Stimulated activated CD8-positive, alpha-beta memory T cell treated with anti-CD3 and anti-CD28 coated beads, Interleukin-4, amount 100 ng/mL, for 24 hours (primary cell): ENCODE measurements around the gene GPR32.
"Not testable (repeated sequence)": the region's sequence is repeated elsewhere in the genome, so short reads cannot be mapped to it uniquely, and the experiment has no call there.

Experiments
- DNase-seq: peaks from one replicate; pipeline ENCODE4 v3.0.0-alpha.2; 2020; ENCODE audit warnings: low read depth

The GPR32 gene

DNA sequence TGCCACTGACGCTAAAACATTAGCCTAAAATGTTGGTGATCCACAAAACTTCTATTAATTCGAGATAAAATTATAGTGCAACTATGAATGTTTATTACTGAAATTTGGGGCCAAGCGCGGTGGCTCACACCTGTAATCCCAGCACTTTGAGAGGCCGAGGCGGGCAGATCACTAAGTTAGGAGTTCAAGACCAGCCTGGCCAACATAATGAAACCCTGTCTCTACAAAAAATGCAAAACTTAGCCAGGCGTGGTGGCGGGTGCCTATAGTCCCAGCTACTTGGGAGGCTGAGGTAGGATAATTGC lies 13.5 kb downstream of the GPR32 start:
- not testable (repeated sequence) for DNase-seq

DNA sequence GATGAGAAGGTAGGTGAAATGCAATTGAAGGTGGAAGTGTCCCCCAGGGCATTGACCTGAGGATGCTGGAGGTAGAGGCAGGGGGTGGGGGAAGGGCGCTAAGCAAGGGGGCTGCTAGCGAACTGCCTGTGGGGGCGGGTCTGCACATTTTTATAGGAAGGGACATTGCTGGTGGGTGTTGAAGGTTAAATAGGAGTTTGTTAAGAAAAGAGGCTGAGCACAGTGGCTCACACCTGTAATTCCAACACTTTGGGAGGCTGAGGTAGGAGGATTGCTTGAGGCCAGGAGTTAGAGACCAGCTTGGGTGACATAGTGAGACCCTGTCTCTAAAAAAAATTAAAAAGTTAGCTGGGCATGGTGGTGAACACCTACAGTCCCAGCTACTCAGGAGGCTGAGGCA lies 14.4 kb downstream of the GPR32 start:
- DNase-seq: no peak

DNA sequence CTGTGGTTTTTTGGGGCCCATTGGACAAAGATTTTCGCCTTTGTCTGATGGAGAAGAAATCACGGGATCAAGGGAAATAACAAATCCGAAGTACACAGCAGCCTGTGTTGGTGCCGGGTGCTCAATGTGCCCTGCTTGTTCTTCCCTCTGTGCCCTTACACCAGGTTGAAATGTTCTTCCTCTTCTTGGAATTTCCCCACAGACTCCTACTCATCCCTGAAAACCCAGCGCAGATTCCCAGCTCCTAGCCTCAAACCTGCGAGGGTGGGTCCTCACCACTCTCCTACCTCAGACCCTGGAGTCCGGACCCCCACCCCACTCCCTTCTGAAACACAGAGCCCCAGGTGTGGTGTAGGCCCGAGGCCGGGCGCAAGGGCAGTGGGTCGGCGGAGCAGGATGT lies 15.1 kb downstream of the GPR32 start:
- no peak for DNase-seq

DNA sequence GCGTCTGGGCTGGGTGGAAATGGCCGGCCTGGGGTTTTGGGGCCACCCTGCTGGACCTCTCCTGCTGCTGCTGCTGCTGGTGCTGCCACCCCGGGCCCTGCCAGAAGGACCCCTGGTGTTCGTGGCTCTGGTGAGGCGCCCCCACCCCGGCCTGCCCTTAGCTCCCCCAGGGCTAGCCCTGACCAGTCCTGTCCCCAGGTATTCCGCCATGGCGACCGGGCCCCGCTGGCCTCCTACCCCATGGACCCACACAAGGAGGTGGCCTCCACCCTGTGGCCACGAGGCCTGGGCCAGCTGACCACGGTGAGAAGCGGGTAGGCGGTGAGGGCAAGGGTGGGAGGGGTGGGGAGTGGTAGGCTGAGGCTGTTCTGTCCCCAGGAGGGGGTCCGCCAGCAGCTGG lies 20.1 kb downstream of the GPR32 start, which contains the start of gene ACP4:
Gene ACP4 (plus strand): TSS at position 20 of the 400 bp plus-strand sequence. CDS start 0 bp downstream, at position 20.
- no peak for DNase-seq

DNA sequence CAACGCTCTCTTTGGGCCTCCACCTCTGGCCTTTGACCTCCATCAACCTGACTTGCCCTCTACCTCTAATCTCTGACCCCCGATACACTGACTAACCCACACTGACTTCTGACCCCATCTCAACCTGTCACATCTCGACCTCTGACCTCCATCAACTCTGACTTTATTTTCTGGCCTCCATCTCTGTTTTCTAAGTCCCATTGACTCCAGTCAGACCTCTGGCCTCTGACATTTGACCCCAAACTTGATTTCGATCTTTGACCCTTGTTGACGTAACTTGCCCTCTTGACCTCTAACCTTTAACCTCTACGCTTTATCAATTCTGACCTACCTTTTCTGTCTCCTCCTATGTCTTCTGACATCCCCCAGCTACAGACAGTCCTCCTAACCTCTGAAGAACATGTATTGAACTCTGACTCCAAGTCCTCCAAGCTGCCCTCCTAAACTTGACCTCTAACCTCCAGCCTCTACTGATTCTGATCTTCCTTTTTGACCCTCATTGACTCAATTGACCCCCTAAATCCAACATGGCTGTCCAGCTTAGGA lies 20.7 kb downstream of the GPR32 start:
- DNase-seq: no peak

DNA sequence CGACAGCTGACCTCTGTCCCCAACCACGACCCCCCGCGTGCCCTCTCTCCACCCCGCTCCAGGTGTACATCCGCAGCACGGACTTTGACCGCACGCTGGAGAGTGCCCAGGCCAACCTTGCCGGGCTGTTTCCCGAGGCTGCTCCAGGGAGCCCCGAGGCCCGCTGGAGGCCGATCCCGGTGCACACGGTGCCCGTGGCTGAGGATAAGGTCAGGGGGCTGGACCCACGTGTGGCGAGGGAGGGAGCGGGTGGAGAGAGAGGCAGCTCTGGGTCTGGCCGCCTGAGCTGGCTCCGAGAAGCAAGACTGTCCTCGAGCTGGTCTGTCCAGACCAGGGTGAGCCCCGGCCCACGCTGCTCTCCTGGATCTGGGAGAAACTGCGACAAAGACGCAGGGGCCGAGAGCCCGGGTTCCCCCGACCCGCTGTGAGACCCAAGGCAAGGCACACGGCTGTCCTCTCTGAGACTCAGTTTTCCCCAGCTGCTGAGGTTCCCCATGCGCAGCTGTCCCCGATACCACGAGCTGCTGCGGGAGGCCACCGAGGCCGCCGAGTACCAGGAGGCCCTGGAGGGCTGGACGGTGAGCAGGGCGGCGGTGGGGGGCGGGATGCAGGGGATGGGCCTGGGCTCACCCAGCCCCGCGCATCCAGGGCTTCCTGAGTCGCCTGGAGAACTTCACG lies 21.5 kb downstream of the GPR32 start:
- no peak for DNase-seq

DNA sequence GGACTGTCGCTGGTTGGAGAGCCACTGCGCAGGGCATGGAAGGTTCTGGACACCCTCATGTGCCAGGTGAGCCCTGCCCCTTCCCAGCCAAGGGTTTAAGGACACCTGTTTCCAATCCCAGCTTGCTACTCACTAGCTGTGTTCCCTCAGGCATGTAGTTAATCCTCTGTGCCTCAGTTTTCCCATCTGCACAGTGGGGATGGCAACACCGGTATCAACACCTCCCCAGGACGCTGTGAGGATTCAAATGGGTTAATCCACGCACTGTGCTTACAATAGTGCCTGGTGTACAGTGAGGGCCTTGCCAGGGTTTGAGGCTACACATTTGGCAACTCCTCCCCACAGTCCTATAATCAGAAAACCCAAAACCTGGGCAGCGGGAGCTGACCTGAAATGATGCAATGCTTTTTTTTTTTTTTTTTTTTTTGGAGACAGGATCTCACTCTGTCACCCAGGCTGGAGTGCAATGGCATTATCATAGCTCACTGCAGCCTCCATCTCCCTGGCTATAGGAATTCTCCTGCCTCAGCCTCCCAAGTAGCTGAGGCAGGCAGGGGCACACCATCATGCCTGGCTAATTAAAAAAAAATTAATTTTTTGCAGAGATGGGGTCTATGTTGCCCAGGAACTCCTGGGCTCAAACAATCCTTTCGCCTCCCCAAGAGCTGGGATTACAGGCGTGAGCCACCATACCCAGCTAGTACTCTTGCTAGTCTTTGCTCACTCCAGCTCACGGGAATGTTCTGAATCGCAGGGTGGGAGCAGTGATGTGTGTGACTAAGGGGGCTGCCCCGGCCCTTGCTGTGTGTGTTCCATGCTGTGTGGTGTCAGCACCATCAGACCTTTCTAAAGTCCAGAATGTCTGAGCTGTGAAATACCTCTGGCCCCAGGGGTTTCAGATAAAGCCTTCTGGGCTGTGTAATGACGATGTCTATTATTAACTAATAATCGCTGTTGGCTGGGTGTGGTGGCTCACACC lies 22.3 kb downstream of the GPR32 start:
- no peak for DNase-seq

DNA sequence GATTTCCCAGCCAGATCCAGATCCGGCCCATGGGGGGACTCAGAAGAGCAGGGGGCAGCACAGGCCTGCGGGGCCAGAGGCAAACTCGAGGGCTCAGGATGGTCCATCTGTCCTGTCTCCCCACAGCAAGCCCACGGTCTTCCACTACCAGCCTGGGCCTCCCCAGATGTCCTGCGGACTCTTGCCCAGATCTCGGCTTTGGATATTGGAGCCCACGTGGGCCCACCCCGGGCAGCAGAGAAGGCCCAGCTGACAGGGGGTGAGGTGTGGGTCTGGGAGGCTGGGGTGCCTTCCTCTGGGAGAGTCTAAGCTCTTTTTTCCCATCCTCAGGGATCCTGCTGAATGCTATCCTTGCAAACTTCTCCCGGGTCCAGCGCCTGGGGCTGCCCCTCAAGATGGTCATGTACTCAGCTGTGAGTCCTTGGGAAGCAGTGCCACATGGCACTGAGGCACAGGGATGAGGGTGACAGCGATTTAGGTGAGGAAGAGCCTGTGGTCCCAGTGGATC lies 23.3 kb downstream of the GPR32 start:
- no peak for DNase-seq

DNA sequence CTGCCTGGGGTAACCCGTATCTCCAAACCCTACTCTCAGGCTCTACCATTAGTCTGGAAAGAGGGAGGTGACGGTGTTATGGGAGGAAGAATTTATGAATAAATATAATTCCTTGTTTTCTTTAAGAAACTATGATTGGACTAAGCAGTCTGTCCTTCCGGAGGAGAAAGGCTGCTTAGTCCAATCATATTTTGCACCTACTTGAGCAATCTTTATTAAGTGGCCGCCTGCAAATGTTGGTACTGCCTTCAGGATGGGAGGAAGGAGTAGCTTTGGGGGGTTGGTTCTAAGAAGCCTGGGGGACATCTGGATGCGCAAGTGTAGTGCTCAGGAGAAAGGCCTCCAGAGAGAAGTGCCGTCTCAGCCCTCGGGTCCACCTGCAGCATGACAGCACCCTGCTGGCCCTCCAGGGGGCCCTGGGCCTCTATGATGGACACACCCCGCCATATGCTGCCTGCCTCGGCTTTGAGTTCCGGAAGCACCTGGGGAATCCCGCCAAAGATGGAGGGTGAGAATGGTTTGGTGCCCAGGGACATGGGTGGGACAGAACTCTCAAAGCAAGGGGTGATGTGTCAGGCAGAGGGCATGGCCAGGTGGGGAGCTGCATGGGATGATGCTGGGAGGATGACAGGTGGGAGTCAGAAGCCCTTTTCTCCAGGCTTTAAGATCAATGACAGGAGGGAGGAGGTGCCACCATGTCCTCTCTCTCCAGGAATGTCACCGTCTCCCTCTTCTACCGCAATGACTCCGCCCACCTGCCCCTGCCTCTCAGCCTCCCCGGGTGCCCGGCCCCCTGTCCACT lies 24.0 kb downstream of the GPR32 start:
- DNase-seq: no peak

DNA sequence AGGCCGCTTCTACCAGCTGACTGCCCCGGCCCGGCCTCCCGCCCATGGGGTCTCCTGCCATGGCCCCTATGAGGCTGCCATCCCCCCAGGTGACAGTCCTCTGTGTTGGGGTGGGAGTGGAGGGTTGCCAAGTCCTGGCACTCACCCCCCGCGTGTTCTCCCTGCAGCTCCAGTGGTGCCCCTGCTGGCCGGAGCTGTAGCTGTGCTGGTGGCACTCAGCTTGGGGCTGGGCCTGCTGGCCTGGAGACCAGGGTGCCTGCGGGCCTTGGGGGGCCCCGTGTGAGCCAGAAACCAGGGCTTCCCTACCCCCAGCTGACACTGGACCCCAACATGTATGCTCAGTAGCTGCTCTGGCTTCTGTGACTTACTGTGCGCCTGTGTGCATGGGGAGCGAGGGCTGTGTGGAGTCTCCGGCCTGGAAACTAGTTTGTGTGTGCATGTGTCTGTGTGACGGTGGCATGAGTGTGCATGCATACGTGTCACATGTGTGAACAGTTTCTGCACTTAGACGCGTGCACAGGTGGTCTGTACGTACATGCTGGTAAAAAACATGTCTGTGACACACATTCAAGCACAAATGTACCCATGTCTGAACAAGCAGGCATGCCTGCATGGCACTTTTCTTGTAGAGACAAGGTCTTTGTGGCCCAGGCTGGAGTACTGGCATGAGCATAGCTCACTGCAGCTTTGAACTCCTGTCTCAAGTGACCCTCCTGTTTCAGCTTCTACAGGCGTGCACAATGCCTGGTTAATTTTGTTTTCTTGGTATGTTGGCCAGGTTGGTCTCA lies 24.8 kb downstream of the GPR32 start:
- DNase-seq: no peak

DNA sequence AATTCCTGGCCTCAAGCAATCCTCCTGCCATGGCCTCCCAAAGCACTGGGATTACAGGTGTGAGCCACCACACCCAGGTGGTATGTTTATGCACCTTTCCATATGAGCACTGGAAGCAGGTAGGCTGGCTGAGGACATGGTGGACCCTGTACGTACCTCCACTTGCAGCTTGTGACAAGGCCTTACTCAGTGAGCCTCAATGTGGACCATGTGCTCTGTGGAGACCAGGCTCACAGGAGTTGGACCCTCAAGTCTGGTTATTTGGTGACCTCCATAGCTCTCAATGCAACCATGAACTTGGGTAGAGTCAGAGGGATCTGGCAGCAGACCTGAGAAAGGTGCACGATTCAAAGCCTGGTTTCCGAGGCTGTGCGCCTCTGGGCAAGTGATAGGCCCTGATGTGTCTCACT lies 25.4 kb downstream of the GPR32 start:
- no peak for DNase-seq

DNA sequence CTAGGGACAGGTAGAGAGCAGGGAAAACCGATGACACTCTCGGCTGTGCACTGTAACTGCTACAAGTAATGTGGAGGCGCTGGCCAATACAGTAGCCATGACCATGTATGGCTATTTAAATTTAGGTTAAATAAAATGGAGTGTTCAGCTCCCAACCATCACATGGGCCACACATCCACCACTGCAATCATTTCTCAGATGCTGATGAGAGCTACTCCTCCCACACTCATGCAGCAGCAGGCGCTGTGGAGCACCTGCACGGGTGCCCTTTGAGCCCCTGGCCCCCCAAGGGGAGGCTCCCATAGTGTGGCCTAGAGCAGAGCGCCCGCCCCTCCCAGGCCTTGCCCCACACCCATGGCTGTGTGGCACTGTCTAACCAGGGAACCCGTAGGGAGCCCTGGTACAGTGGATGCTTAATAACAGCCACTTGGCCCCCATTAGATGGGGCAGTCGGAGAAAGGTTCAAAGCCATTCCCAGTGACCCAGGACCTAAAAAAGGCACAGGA lies 25.9 kb downstream of the GPR32 start:
- no peak for DNase-seq

DNA sequence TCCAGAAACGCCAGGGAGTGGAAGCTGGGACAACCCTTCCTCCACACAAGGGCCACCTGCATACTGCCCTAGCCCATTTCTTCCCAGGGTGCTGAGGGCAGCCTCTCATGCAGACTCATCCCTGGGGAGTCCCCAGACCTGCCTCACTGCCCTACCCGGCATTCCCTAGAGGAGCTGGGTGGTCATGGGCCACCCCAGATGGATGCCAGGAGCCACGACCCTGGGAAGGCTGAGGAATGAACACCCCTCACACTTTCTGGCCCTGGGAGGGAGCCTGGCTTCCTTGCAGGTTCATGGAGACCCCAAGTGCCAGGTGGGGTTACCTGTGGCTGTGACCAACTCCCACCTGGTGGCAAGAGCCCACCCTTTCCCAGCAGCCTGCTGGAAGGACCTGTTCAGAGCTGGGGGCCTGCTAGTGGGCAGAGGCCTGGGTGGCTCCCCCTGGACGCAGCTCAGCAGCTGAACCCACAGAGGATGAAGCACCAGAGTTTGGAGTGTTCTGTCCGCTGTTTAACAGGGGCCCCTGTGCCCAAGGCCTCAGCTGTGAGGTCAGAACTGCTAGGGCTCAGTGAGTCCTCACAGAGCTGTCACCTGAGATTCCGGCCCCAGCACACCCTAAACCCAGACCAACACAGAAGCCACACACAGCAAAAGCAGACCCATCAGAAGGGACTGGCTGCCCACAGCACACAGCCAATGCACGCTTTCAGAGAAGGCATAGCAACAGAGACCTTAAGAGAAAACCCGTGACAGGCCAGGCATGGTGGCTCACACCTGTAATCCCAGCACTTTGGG lies 26.6 kb downstream of the GPR32 start:
- DNase-seq: no peak

DNA sequence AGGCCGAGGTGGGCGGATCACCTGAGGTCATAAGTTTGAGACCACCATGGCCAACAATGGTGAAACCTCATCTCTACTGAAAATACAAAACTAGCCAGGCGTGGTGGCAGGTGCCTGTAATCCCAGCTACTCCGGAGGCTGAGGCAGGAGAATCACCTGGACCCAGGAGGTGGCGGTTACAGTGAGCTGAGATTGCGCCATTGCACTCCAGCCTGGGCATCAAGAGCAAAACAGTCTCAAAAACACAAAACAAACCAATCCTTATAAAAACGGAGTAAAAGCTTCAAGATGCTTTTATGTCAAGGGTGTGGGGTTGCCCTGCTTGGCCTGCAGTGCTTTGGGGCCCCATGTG lies 27.1 kb downstream of the GPR32 start:
- no peak for DNase-seq

DNA sequence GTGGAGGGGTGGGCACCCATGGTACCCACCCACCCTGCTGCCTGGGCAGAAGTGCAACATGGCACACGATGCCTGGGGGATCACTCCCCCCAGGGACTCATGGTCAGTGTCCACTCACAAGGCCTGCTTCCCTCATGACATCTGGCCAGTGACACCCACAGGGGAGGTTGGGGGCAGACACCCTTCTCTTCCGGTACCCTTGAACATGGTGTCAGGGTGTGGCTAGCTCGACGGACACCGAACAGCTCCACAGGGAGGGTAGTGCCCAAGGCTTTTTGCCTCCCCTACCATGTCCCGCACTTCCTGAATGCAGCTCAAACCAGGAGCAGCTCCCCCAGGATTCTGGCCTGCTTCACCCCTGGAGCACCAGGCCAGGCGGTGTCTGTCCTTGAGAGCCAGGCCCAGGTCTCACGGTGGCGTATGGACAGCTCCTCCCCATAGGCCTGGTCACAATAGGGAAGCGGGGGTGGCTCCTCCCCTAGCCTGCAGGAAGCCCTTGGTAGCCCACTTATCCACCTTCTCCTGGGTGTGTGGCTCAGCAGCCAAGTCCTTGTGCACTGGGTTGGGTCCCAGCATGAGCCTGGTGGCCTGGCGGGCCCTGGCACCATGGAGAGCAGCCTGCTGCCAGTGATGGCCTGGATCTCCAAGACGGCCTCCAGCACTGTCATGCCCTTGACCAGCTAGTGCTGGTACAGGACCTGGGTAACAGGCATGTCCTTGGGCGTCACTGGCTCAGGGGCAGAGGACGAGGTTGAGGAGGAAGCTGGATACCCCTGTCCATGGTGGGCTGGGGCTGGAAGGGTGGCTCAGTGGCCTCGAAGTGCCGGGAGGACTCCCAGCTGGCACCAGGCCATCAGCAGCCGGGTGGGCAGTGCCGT lies 27.8 kb downstream of the GPR32 start:
- DNase-seq: no peak

DNA sequence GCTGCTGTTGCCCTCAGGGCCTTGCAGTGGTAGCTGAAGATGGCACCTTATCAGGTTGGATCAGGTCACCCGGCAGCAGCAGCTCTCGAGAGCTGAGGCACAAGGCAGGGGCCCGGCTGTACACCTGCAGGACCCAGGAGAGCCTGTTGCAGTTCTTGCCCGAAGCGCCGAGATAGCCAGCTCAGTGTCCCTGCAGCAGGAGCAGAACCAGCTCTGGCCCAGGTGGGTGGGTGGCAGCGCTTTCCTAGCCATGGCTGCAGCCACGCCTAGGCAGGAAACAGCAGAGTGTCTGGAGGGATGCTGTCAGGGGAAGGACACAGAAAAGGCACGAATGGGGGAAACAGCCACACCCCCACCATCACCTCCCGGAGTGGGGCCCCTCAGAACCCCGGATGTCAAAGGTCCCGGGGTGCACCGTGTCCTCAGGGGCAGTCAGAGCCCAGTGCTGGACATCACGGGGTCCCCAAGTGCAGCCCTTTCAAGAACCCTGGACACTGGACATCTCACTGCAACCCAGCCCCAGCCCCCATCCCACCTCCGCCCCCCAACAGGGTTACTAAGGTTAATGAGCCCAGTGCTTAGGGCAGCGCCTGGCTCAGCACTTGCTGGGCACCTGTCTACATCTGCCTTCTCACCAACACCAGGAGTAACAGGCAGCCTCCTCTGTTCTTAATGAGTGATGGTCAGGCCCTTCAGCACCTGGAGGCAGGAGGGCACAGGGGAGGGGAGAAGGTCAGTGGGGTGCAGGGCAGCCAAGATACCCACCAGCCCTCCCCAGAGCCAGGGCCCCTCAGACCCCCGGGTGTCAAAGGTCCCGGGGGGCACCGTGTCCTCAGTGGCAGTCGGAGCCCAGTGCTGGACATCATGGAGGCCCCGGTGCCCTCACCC lies 28.6 kb downstream of the GPR32 start:
- DNase-seq: no peak

DNA sequence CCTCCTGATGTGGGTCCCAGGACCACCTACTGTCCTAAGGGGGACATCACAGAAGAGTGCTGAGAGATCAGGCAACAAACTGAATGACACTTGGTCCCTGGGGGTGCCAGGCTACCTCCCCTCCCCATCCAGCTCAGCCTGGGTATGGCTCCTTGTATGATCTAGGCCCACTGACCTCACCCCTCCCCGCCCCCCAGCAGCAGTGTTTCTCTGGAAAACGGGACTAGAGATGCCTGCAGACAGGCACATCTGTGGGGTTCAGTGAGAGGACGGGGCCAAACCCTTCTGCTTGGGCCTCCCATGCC lies 29.2 kb downstream of the GPR32 start:
- no peak for DNase-seq

DNA sequence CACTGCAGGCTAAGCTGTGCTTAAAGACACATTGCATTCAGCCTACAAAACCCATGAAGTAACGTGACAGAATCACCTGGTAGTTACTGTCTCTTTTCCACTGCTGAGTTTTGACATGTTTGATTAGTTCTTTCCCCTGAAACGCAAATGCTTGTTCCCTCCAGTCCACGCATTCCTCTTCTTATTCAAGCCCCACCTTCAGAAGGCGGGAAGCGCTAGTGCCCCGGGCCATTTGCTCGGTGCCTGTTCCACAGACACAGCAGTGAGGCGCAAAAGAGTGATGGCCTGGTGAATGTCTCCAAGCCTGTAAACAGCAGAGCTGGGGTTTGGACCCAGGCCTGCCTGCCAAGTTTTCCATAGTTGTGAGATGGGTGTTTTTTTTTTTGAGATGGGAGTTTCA lies 30.8 kb downstream of the GPR32 start:
- no peak for DNase-seq
